ENCODE results near the gene OBSCN. TPM values are rescaled to one million over a fixed set of nuclear protein-coding genes. Genes with fewer than 3 reads are reported as not detected.

OBSCN gene
- total RNA-seq, 2 experiments from 2014 or later = 29.5 to 45.2 TPM

DNA sequence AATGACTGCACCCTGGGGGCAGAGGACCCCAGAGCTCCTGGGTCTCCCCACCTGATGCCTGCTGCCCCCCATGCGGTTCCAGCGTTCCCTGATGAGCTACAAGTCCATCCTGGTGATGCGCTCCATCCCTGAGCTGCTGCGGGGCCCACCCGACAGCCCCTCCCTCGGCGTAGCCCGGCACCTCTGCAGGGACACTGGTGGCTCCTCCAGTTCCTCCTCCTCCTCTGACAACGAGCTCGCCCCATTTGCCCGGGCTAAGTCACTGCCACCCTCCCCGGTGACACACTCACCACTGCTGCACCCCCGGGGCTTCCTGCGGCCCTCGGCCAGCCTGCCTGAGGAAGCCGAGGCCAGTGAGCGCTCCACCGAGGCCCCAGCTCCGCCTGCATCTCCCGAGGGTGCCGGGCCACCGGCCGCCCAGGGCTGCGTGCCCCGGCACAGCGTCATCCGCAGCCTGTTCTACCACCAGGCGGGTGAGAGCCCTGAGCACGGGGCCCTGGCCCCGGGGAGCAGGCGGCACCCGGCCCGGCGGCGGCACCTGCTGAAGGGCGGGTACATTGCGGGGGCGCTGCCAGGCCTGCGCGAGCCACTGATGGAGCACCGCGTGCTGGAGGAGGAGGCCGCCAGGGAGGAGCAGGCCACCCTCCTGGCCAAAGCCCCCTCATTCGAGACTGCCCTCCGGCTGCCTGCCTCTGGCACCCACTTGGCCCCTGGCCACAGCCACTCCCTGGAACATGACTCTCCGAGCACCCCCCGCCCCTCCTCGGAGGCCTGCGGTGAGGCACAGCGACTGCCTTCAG, 163.3 kb downstream of the OBSCN start:
- no TSS peak for BruUV-seq (replicated peaks)

DNA sequence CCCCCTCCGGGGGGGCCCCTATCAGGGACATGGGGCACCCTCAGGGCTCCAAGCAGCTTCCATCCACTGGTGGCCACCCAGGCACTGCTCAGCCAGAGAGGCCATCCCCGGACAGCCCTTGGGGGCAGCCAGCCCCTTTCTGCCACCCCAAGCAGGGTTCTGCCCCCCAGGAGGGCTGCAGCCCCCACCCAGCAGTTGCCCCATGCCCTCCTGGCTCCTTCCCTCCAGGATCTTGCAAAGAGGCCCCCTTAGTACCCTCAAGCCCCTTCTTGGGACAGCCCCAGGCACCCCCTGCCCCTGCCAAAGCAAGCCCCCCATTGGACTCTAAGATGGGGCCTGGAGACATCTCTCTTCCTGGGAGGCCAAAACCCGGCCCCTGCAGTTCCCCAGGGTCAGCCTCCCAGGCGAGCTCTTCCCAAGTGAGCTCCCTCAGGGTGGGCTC, 163.9 kb downstream of the OBSCN start:
- Histone ChIP-seq H3K4me3 (ENCODE audit: low read depth, low read length, poor library complexity, severe bottlenecking) (no peak overlapping the region), H2AFZ (ENCODE audit: low read length) (no peak overlapping the region), H3K36me3 (ENCODE audit: insufficient read depth, low read length) (no peaks in the 10 kb centered on the region), H4K20me1 (ENCODE audit: insufficient read depth, low read length) (no peaks in the 10 kb centered on the region; the same call in 1 of the 2 replicates), H3K4me2 (ENCODE audit: low read length) (no peak overlapping the region), H3K27ac (ENCODE audit: low read depth, low read length, poor library complexity, severe bottlenecking) (no peak overlapping the region), H3K9me3 (ENCODE audit: low read length) (no peaks in the 10 kb centered on the region), H3K9me2 (ENCODE audit: insufficient read depth, low read length) (no peaks in the 10 kb centered on the region), H3K4me1 (ENCODE audit: insufficient read depth, low read length, poor library complexity, severe bottlenecking) (peaks cover 8% of the 10 kb centered on the region), H3K79me2 (ENCODE audit: insufficient read depth, low read depth, low read length) (no peaks in the 10 kb centered on the region)
- intact Hi-C loops (cut with micrococcal nuclease; ENCODE audit: unreplicated experiment) = no loop called here
- POLR2A ChIA-PET = no interaction called here
- no peak for DNase-seq (ENCODE audit: low spot score)
- no TSS peak for BruUV-seq (replicated peaks)
- CTCF ChIA-PET (ENCODE audit: unreplicated experiment) = no interaction called here
- TF ChIP-seq, protein P1, sequence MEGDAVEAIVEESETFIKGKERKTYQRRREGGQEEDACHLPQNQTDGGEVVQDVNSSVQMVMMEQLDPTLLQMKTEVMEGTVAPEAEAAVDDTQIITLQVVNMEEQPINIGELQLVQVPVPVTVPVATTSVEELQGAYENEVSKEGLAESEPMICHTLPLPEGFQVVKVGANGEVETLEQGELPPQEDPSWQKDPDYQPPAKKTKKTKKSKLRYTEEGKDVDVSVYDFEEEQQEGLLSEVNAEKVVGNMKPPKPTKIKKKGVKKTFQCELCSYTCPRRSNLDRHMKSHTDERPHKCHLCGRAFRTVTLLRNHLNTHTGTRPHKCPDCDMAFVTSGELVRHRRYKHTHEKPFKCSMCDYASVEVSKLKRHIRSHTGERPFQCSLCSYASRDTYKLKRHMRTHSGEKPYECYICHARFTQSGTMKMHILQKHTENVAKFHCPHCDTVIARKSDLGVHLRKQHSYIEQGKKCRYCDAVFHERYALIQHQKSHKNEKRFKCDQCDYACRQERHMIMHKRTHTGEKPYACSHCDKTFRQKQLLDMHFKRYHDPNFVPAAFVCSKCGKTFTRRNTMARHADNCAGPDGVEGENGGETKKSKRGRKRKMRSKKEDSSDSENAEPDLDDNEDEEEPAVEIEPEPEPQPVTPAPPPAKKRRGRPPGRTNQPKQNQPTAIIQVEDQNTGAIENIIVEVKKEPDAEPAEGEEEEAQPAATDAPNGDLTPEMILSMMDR (conservative IDR thresholded peaks at IDR 0.05; ENCODE audit: low read length) = no peak
- TF ChIP-seq EZH2phosphoT487 (IDR thresholded peaks at IDR 0.05; ENCODE audit: borderline replicate concordance, low read depth, low read length) = no peak

More for the DNA sequence above, 163.3 kb downstream of the OBSCN start:
- H4K20me1 ChIP-seq (ENCODE audit: insufficient read depth, low read length) = no peaks in the 10 kb centered on the region
- peaks cover 8% of the 10 kb centered on the region for H3K4me1 ChIP-seq (ENCODE audit: insufficient read depth, low read length, poor library complexity, severe bottlenecking)
- no peak overlapping the region for H3K4me2 ChIP-seq (ENCODE audit: low read length)
- TF ChIP-seq, protein P1 (conservative IDR thresholded peaks at IDR 0.05; ENCODE audit: low read length) = no peak
- TF ChIP-seq EZH2phosphoT487 (IDR thresholded peaks at IDR 0.05; ENCODE audit: borderline replicate concordance, low read depth, low read length) = no peak
- intact Hi-C loops (cut with micrococcal nuclease; ENCODE audit: unreplicated experiment) = no loop called here
- H3K27ac ChIP-seq (ENCODE audit: low read depth, low read length, poor library complexity, severe bottlenecking) = no peak overlapping the region
- no peaks in the 10 kb centered on the region for H3K79me2 ChIP-seq (ENCODE audit: insufficient read depth, low read depth, low read length)
- no peaks in the 10 kb centered on the region for H3K36me3 ChIP-seq (ENCODE audit: insufficient read depth, low read length)
- no peaks in the 10 kb centered on the region for H3K9me2 ChIP-seq (ENCODE audit: insufficient read depth, low read length)
- CTCF ChIA-PET (ENCODE audit: unreplicated experiment) = no interaction called here
- POLR2A ChIA-PET = interaction anchor here (0.6 kb wide), 1 partner anchor 18 kb away, joined by 6 read pairs; no protein-coding TSS in a partner anchor
- no peaks in the 10 kb centered on the region for H3K9me3 ChIP-seq (ENCODE audit: low read length)
- no peak overlapping the region for H2AFZ ChIP-seq (ENCODE audit: low read length)
- no peak for DNase-seq (ENCODE audit: low spot score)
- no peak overlapping the region for H3K4me3 ChIP-seq (ENCODE audit: low read depth, low read length, poor library complexity, severe bottlenecking)

Data from OCI-LY7 (cell line).